HG03196 (cell line): ENCODE data around the gene IFNA1.
A peak's percentile ranks its signal among the peaks of the same experiment; 100 is the strongest.
"Not testable (repeated sequence)": the region's sequence is repeated elsewhere in the genome, so short reads cannot be mapped to it uniquely, and the experiment has no call there.

Source experiments
- ATAC-seq: cut with Tn5 transposase; IDR thresholded peaks from one replicate; pipeline ENCODE4 v1.9.1; 2021; ENCODE audit not compliant: unreplicated experiment

The IFNA1 gene

DNA sequence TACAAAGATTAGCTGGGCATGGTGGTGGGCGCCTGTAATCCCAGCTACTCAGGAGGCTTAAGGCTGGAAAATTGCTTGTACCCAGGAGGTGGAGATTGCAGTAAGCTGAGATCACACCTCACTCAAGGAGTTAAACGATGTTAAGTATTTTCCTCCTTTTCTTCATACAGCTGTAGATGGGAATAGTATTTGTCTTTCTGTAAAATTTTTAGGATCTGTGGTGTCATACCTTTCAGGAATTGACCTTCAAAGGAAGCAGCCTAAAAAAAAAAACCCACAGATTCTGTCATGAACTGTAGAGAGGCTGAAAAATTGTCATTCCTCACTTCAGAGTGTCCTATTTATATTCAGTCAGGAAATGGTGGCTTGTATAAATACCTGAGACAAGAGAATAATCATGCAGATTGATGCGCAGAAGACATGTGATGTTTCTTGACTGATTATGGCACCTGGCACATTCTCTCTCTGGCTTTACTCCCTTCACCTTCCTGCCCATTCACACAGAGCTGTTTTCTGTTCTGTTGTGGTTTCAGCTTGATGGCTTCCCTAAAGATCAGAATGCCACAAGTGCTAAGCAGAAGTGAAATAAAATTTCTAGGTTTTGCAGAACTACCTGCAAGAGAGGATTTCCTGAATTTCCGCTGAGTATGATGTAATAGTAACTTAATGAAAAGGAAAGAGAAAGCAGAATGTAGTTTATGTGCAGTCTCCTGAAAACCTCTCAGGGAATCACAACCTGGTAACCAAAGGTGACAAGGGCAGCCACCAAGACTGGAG, 3.8 kb downstream of the IFNA1 start:
- peak; percentile 91 for ATAC-seq

DNA sequence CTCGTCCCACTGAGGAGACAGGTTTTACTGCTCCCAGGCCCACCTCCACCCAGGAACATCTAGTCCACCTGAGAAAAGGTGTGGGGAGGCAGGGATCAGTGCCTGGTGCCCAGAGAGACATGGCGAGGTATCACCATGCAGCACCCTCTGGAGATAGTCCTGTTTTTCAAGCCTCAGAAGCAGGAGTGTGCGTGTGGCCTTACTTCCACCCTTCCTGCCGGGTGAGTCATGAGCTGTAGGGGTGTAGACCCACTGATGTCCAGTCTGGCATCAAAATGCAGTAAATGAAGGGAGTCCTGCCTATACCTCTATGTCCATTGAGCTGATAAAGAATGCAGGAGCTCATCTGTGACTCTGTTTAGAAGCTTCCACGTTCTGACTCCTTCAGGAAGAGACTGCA, 9.1 kb downstream of the IFNA1 start:
- ATAC-seq, result not testable (repeated sequence)

GRCh38 chr9:21450733-21451394, 10.6 kb downstream of the IFNA1 start:
- no peak for ATAC-seq

DNA sequence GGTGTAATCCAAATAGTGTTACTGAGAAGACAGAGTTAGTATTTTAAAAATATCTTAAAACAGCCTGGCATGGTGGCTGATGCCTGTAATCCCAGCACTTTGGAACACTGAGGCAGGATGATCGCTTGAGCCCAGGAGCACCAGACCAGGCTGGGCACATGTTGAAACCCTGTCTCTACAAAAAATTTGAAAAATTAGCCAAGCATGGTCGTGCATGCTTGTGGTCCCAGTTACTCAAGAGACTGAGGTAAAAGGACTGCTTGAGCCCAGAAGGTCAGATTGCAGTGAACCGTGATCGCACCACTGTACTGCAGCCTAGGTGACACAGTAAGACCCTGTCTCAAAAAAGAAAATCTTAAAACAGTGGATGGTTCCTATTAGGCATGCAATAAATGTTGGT, 12.4 kb downstream of the IFNA1 start:
- no peak for ATAC-seq

GRCh38 chr9:21454149-21454548, 13.9 kb downstream of the IFNA1 start:
- no peak for ATAC-seq

- no peak for ATAC-seq
These were observed 15.1 kb downstream of the IFNA1 start for GRCh38 chr9:21455320-21455719.

DNA sequence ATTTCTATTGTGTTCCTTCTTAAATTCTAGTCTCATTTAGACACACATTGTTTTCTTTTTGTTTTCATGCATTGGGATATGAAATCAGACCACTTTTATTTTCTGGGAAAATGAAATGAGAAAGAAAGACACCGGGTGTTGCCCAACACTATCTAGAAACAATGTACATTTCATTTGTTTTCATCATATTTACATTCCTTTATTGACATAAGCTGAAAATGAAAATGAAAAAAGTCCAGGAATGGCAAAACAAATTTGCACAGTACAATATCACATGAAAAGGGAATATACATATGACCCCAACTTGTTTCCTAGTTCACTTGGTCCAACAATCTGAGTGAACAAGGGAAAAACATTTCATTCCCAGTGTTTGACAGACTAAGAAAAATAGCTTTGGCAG, 21.1 kb downstream of the IFNA1 start:
- ATAC-seq, result no peak

DNA sequence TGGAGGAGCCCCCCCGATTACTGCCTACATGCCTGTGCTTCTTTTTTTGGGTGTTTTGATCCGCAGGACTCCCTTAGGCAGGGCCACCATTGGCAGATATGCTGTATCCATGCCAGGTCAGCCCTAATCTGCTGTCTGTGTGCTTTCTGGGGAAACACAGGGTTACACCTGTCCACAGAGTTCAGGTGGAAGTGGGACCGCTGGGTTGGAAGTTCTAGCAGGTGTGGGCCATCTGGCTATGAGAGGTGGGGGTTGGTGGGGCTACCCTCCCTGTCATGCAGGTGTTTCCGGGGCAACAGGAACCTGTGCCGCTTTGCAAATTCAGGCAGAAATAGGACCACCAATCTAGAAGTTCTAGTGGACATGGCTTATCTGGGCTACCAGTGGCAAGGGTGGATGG, 24.9 kb downstream of the IFNA1 start:
- no peak for ATAC-seq

GRCh38 chr9:21465859-21466518, 25.8 kb downstream of the IFNA1 start:
- ATAC-seq, result no peak

DNA sequence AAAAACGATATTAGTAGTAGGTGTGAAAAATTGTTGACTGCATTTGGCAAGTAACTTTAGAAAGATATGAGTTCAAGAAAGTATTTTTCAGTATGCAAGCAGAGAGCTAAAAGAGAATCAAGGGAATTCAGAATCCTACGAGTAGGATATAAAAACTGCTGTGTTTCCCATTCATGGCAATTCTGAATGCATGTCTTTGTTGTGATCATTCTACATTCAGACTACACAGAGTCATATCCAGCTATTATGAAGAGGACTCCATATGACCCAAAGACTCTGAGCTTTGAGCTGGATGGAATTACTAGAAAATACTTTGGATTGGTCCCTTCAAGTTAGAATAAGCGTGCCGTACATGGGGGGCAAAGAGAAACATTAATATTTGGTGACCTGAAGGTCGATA, 29.9 kb downstream of the IFNA1 start:
- ATAC-seq, result no peak

DNA sequence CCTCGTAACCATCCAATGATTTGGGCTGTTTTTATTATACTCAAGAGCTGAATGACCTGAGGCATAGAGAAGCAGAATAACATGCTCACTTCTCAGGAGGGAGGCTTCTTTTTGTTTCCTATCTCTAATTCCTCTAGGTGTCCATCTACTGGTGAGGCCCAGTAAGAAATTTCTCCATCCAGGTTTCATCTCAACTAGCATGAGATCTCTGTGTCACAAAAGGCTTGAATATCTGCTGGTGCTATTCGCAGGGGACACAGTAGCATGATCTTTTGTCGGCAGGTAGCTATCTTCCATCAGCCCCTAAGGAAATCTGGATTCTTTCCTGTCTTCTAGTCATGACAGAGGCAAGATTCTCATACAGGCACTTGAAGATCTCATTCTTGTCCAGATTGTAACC, 33.0 kb downstream of the IFNA1 start:
- ATAC-seq, result no peak

- no peak for ATAC-seq
These were observed 37.2 kb downstream of the IFNA1 start for GRCh38 chr9:21477466-21477865.

GRCh38 chr9:21479152-21479702, 39.0 kb downstream of the IFNA1 start:
- ATAC-seq, result no peak

GRCh38 chr9:21481470-21482056, 41.3 kb downstream of the IFNA1 start:
- no peak for ATAC-seq

GRCh38 chr9:21482213-21482612, 42.0 kb downstream of the IFNA1 start, which contains the start of gene IFNE:
Gene IFNE (minus strand): TSS chr9:21482313. CDS start chr9:21481694, 619 bp downstream.
- ATAC-seq, result no peak
